Esophagus muscularis mucosa (tissue), 3 donors: ENCODE data around the gene DPH3.

Experiments used
- CTCF ChIP-seq, 3 experiments: fragments of 200-600 bp in 2 of 3; fragments of 450-650 bp in 1 of 3; sonication (generic) in 2 of 3; IDR thresholded peaks; one replicate each; pipeline ENCODE4 v1.5.1; 2017 to 2019; ENCODE audit warnings: antibody characterized with exemption in 3 of 3, mild to moderate bottlenecking in 2 of 3, moderate library complexity in 1 of 3
- POLR2A ChIP-seq: fragments of 450-650 bp; IDR thresholded peaks from one replicate; pipeline ENCODE4 v1.6.1; 2017; ENCODE audit warnings: antibody characterized with exemption, moderate library complexity, mild to moderate bottlenecking, low read depth
- POLR2AphosphoS5 ChIP-seq, 2 donors: sonication (generic); formaldehyde crosslinking; IDR thresholded peaks; one replicate each; pipeline ENCODE4 v1.6.1; 2017; ENCODE audit warnings: antibody characterized with exemption in 2 of 2

GRCh38 chr3:16289144-16289889 is 24.6 kb upstream of the DPH3 start:
- TF ChIP-seq CTCF (IDR thresholded peaks at IDR 0.05) (no peak), POLR2A (no peak), POLR2AphosphoS5 (IDR thresholded peaks at IDR 0.05) (no peak)
